HEK293T (cell line): ENCODE results near the gene ZNF212.

ENCODE experiments used
- BHLHE40 ChIP-seq: fragments of 450-650 bp; IDR thresholded peaks from 2 replicates; pipeline ENCODE4 v1.6.1; 2016; ENCODE audit warnings: mild to moderate bottlenecking, moderate library complexity, borderline replicate concordance
- CTBP1 ChIP-seq: fragments of 450-650 bp; IDR thresholded peaks from 2 replicates; pipeline ENCODE4 v1.6.1; 2016; ENCODE audit warnings: borderline replicate concordance
- FOXM1 ChIP-seq: fragments of 450-650 bp; IDR thresholded peaks from 2 replicates; pipeline ENCODE4 v1.6.1; 2017; ENCODE audit warnings: mild to moderate bottlenecking, borderline replicate concordance
- NFRKB ChIP-seq: fragments of 450-650 bp; IDR thresholded peaks from 2 replicates; pipeline ENCODE4 v1.6.1; 2016; ENCODE audit warnings: mild to moderate bottlenecking, moderate library complexity
- PKNOX1 ChIP-seq: fragments of 450-650 bp; IDR thresholded peaks from 2 replicates; pipeline ENCODE4 v1.6.1; 2016
- SP1 ChIP-seq: fragments of 450-650 bp; IDR thresholded peaks from 2 replicates; pipeline ENCODE4 v1.6.1; 2017
- ZNF384 ChIP-seq: fragments of 450-650 bp; IDR thresholded peaks from 2 replicates; pipeline ENCODE4 v1.6.1; 2016

DNA sequence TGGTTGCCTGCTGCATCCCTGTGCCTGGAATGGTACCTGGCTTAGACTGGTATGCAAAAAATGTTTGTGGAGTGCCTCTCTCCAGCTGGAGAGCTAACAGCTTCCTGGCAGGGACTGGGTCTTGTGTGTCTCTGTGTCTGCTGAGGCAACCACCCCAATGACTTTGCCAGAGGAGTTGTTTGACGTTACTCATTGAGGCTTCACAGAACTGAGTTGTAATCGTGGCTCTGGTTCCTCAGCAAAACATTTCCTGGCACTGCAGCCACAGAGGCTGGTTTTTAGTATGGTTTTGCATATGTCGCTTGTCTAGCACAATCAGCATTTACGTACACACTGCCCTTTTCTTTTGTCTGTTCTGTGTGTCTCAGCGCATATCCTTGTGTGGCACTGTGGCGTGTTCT is 36.6 kb upstream of the ZNF212 start:
- TF ChIP-seq NFRKB (no peak), BHLHE40 (no peak), ZNF384 (no peak), PKNOX1 (no peak), CTBP1 (no peak), FOXM1 (no peak), SP1 (no peak)
